Activated CD4-positive, alpha-beta T cell treated with anti-CD3 and anti-CD28 coated beads, Interleukin-2, amount 50 U/mL, for 48 hours (primary cell): Measurements from ENCODE around the gene NTSR1.

Experiments
- DNase-seq, 2 experiments: peaks; one replicate each; pipeline ENCODE4 v3.0.0-alpha.2; 2020

The NTSR1 gene

GRCh38 chr20:62773845-62774714, 65.4 kb downstream of the NTSR1 start:
- DNase-seq: no peak

- DNase-seq: peak; percentile 32 to 37
These were observed 66.1 kb downstream of the NTSR1 start for GRCh38 chr20:62774762-62775161.

GRCh38 chr20:62775206-62775605, 66.6 kb downstream of the NTSR1 start:
- no peak for DNase-seq

- no peak for DNase-seq
These were observed 67.5 kb downstream of the NTSR1 start for GRCh38 chr20:62776035-62776691.

GRCh38 chr20:62776692-62777527, 68.3 kb downstream of the NTSR1 start:
- DNase-seq: peak; percentile 73

GRCh38 chr20:62777528-62777830, 68.8 kb downstream of the NTSR1 start:
- no peak for DNase-seq

- no peak for DNase-seq
These were observed 69.4 kb downstream of the NTSR1 start for GRCh38 chr20:62778058-62778457.

- no peak for DNase-seq
These were observed 70.2 kb downstream of the NTSR1 start for GRCh38 chr20:62778601-62779416.

GRCh38 chr20:62779417-62779685, 70.7 kb downstream of the NTSR1 start:
- DNase-seq: no peak

- DNase-seq: no peak
These were observed 71.6 kb downstream of the NTSR1 start for GRCh38 chr20:62780204-62780603.

GRCh38 chr20:62780696-62781095, 72.1 kb downstream of the NTSR1 start:
- DNase-seq: no peak

GRCh38 chr20:62782149-62782892, 73.7 kb downstream of the NTSR1 start:
- no peak for DNase-seq

- DNase-seq: no peak
These were observed 74.2 kb downstream of the NTSR1 start for GRCh38 chr20:62782893-62783278.

- no peak for DNase-seq
These were observed 75.9 kb downstream of the NTSR1 start for GRCh38 chr20:62784497-62784896.

- DNase-seq: no peak
These were observed 76.8 kb downstream of the NTSR1 start for GRCh38 chr20:62785393-62785792.

- DNase-seq: no peak
These were observed 77.5 kb downstream of the NTSR1 start for GRCh38 chr20:62786157-62786556.

- DNase-seq: no peak
These were observed 78.7 kb downstream of the NTSR1 start for GRCh38 chr20:62787321-62787720.

GRCh38 chr20:62787866-62788265, 79.2 kb downstream of the NTSR1 start:
- DNase-seq: no peak

- DNase-seq: no peak
These were observed 80.0 kb downstream of the NTSR1 start for GRCh38 chr20:62788607-62789006.

GRCh38 chr20:62790075-62790474, 81.4 kb downstream of the NTSR1 start:
- DNase-seq: no peak

GRCh38 chr20:62791301-62792181, 82.9 kb downstream of the NTSR1 start:
- peak; percentile 79 to 84 for DNase-seq
